Astrocyte of the cerebellum (primary cell): ENCODE data around the gene RBM10.
A peak's percentile ranks its signal among the peaks of the same experiment; 100 is the strongest.

Source experiments
- DNase-seq: peaks from one replicate; pipeline ENCODE4 v3.0.0-alpha.2; 2011; ENCODE audit warnings: low read depth
- H3K4me3 ChIP-seq: 2 replicates; pipeline ENCODE4 v1.5.1; 2011; ENCODE audit warnings: mild to moderate bottlenecking, low read depth, low read length, moderate library complexity
- in situ Hi-C: cut with HindIII; loops from 2 replicates; pipeline ENCODE4 v1.10.0; 2017; ENCODE audit warnings: low sequenced_read_pairs
- TF ChIP-seq, protein P1 (sequence below): IDR thresholded peaks from 2 replicates; pipeline ENCODE4 v1.5.1; 2012; ENCODE audit warnings: low read length, low read depth, moderate library complexity, mild to moderate bottlenecking; ENCODE audit errors: missing control alignments

The RBM10 gene

DNA sequence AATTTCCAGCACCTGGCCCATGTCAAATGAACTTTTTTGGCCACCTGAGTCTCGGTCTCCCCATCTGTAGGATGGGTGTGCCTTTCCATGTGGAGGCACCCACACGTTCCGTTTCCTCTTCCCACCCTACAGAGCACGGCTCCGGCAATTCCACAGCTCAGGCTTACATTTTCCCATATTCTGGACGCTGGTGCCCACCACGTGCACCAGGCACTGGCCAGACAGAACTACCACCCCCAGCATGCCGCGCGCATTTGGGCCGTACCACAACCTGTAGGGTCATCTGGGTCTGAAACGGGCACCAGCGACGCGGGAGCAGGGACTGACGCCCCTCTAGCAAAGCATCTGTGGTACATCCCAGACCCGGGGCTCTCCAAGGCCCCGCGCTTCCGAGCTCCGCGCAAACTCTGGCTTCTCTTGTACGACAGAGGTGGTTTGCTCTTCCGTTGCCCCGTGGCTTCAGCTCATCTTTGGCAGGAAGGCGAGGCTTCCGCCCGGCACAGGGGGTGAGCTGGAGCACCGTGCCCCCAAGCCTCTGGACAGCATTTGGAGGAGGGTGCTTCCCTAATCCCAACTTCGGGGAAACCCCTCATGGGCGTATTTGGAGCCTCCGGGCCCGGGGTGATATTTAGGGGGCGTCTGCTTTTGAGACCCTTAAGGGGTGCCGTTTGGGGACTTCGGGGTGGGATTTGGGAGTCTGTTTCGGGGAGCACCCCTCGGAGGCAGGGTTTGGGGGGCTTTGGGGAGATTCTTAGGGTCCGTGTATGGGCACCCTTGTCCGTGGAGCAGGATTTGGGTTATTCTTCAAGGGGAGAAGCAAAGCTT is 45.6 kb downstream of the RBM10 start:
- peak overlapping the region; percentile 59 for H3K4me3 ChIP-seq
- in situ Hi-C loops = no loop called here
- DNase-seq = peak; percentile 80
- TF ChIP-seq, protein P1, sequence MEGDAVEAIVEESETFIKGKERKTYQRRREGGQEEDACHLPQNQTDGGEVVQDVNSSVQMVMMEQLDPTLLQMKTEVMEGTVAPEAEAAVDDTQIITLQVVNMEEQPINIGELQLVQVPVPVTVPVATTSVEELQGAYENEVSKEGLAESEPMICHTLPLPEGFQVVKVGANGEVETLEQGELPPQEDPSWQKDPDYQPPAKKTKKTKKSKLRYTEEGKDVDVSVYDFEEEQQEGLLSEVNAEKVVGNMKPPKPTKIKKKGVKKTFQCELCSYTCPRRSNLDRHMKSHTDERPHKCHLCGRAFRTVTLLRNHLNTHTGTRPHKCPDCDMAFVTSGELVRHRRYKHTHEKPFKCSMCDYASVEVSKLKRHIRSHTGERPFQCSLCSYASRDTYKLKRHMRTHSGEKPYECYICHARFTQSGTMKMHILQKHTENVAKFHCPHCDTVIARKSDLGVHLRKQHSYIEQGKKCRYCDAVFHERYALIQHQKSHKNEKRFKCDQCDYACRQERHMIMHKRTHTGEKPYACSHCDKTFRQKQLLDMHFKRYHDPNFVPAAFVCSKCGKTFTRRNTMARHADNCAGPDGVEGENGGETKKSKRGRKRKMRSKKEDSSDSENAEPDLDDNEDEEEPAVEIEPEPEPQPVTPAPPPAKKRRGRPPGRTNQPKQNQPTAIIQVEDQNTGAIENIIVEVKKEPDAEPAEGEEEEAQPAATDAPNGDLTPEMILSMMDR = no peak

DNA sequence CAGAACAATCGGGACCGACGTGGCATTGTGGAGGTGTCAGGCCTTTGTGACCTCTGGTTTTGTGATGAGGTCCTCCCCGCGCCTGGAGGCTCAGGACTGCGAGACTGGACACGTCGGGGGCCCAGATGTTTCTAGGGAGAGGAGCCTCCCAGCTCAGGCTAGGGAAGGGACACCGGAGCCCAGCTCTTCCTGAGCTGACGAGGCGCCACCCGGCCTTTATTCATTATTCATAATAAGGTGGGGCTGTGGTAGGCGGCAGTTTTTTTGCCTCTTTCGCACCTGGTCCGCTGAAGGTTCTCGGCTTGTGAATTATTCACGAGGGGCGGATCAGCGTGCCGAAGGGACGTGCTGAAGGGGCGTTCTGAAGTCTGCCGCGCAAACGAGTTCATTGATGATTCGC is 46.3 kb downstream of the RBM10 start:
- H3K4me3 ChIP-seq = peak overlapping the region; percentile 59
- TF ChIP-seq, protein P1 = no peak
- DNase-seq = no peak
- in situ Hi-C loops = no loop called here

DNA sequence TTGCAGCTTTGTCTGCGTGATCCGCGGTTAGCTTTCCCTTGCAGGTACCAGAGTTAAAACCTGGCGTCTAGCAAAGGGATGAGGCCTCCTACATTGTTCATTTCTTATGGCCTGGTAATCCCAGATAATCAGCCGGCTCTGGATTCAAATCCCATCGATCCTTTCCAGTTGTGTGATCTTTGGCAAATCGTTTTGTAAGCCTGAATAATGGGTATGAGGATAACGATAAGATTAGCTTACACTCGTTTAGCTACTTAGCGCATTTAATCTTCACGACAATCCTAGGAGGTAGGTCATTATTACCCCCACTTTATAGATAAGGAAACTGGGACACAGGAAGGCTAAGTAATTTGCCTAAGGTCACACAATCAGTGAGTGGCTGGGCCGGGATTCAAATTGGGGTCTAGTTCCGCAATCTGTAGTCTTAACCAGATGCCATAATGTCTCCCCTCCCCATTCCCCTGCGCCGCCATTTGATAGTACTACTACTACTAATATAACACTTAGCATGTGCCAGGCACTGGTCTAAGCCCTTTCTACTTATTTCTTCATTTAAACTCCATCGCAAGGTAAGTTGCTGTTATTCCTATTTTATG is 46.9 kb downstream of the RBM10 start:
- DNase-seq = no peak
- TF ChIP-seq, protein P1 = no peak
- H3K4me3 ChIP-seq = peak overlapping the region; percentile 59
- in situ Hi-C loops = no loop called here

DNA sequence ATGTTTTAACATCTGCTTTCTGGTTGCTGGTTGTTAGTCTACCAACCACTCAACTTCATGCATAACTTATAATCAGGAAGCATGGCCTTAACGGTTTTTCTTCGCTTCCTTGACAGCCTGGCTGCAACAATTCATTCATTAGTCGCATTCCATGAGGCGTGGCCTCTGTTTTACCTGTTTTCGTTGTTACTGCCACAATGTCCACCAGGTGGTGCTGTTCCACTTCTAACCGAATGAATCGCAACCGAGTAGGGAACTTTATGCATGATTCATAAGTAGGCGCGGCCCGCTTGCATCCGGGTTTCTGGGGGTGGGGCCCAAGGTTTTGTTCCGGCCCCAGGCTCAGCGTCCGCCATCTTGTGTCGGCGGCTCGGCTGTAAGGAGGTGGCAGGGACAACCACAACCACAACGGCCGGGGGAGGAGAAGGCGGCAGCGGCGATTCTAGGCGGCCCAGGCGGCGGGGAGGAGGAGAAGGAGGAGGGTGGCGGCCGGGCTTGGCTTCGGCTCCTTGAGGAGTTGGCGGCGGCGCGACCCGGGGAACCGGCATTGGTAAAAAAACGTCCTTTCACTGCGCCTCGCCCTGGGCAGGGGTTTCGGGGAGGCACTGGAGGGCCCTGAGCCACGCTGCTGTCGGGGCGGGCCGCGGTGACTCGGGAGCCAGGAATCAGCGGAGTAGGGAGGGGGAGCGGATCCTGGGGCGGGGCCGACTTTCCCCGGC is 48.6 kb downstream of the RBM10 start, which contains the start of gene UBA1:
UBA1 (plus strand) TSS at position 355 of the 719 bp plus-strand sequence. CDS start 4,974 bp downstream, outside the sequence.
- peak within 1 kb of the TSS; percentile 93 for H3K4me3 ChIP-seq
- DNase-seq = peak; percentile 98
- in situ Hi-C loops = no loop called here
- TF ChIP-seq, protein P1 = peak; percentile 75

DNA sequence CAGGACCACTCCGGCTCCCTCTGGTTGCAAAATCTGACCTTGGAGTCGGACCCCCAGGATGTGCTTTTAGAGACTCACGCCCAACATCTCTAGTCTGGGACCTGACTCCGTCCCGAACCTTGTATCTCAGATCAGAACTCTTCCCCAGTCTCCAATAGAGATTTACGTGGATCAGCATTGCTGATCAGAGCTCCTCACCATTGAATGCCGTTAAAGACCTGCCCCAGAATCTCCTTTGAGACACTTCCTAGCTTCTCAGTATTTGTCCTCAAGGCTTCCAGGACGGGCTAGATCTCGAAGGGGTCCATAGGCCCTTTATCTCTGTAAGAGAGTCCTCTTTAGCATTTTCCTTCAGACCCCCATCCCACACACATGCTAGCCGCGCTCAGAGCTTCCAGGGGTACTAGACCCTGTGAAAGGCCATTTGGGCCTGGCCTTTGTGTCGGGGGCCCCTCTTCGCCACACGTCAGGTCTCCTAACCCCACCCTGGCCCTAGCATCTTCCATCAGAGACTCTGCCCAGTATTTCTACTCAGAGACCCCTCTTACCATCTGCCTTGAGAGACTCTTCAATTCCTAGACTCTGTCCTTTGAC is 49.3 kb downstream of the RBM10 start:
- in situ Hi-C loops = no loop called here
- DNase-seq = no peak
- TF ChIP-seq, protein P1 = no peak
- peak overlapping the region; percentile 93 for H3K4me3 ChIP-seq

DNA sequence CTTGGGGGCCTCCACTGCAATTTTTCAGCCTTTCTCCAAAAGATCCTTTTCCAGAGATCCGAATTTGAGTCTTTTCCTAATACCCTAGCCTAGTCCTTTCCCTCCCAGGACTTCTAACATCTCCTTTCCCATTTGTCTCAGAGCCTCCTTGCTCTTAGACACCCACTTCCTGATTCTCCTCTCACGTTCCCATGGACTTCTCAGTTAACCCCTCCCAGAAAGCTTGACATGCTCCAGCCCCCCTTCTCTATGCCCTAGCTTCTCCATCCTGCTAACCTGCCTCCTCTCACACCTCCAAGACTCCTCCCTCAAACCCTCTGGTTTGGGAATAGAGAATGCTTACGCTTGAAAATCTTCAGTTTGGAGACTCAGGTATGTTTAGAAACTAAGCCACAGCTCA is 51.1 kb downstream of the RBM10 start:
- TF ChIP-seq, protein P1 = no peak
- in situ Hi-C loops = no loop called here
- peak overlapping the region; percentile 5 for H3K4me3 ChIP-seq
- no peak for DNase-seq
